IPS-18c (cell line): ENCODE measurements around the gene NUDT5.
"Not testable (repeated sequence)": the region's sequence is repeated elsewhere in the genome, so short reads cannot be mapped to it uniquely, and the experiment has no call there.

Experiments used
- H3K4me3 ChIP-seq: 2 replicates; pipeline ENCODE4 v1.7.0; 2013; ENCODE audit warnings: low read depth, mild to moderate bottlenecking, low read length, moderate library complexity; ENCODE audit not compliant: insufficient read depth
- H3K9me3 ChIP-seq: one replicate; pipeline ENCODE4 v1.6.1; 2013; ENCODE audit warnings: mild to moderate bottlenecking, low read length, moderate library complexity; ENCODE audit not compliant: control insufficient read depth, insufficient read depth

The NUDT5 gene

DNA sequence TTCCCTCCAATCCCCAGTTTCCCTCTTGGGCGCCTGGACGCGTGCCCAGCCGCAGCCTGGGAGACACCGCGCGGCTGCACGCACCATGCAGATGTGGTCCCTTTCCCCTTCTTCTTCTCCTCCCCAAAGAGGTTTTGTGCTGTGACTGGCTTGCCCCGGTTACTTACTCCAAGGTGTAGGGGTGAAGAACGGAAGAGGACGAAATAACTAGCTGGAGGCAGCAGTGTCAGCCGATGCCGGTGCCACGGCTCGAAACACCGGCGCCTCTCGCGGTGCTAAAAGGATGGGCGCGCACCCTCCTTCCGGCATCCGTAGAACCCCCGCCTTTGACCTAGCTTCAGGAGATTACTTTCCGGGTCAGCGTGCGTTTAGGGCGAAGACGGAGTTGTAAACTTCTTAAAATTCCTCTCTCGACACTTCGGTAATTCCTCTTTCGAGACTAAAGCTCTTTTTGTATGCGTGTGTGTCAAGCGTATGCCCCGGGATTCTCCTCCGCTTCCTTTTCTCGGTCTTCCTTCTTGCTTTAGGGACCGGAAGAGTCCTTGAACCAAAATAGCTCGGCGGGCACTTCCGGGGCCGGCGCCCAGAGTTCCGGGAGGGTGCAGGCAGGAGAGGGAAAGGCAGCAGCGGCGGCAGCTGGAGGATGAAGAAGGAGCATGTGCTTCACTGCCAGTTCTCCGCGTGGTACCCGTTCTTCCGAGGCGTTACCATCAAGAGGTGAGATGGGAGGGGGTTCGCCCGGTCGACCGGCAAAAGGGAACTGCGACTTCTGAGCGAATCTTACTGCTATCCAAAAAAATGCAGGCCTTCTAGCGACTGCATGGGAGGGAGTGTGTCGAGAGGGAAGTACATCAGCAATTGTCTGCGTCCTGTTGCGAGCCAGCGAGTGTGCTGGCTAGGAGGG, at the start of gene NUDT5, which contains the start of gene CDC123:
Gene NUDT5, minus strand, starts transcription at position 289 of the 904 bp plus-strand sequence. CDS start 9,600 bp downstream, outside the sequence.
Gene CDC123, plus strand, starts transcription at position 586 of the 904 bp plus-strand sequence. Its CDS starts 58 bp downstream, at position 644.
- Histone ChIP-seq H3K4me3 (peak within 1 kb of the TSS; percentile 99), H3K9me3 (no peaks in the 10 kb centered on the region)

DNA sequence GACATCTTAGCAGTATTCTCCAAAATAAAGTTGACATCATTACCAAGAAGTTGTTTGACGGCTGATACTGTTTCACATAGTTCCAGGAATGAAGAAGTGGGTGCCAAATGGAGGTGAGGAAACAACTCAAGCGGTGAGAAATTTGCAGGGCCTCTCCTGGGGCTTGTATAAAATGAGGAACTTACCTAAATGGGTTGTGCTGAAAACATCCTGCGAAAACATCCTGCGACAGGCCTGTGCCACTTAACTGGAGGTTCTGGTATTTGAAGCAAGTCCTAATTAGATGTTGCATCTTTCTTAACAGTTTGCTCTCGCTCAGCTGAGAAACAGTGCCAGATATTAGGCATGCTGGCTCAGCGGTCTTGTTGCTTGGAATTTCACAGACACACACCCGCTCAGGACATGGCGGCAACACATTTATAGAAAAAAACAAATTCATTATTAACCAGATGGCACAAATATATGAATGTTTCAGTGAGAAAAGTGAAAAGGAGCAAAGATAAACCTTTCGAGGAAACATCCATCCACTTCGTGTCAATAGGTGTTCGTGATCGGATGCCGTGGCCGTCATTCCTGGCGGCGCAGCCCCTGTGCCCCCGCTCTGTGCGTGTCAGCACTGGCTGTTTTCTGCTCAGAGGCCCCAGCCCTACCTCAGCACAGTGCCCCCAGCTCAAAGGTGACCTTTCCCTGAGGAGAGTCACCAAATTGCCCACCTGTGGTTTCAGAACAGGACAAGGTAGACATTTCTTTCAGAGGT, 48.4 kb upstream of the NUDT5 start:
- Histone ChIP-seq H3K9me3 (peaks cover 2% of the 10 kb centered on the region), H3K4me3 (no peak overlapping the region)

DNA sequence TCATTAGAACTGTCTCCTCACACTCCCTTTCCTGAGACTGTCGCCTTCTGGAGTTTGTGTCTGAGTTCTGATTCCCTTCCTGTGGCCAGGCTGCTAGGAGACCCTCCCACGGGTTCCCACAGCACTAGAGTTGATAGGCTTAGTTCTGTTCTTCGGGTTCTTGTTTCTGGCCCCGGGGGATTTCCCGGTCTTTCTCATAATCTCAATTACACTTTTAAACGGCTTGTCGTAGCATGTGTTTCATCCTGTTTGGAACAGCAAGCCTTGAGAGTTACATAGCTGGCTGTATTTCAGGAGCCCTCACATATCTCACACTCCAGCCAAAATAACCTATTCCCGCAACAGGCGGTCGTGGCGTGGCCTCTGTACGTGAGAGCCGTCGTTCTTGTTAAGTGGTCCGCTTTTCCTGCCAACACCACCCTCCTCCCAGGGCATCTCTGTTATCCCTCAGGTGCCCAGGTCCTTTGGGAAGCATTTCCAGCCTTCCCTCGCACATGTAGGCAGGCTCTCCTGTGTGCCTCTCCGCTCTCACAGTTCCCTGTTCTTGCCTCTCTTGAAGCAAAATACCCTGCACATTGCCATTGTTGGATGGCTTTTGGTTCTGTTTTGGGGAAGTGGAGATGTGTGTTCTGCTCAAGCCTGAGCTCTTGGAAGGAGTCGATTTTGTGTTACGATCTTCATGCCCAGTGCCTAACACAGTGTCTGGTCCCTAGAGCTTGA, 46.3 kb upstream of the NUDT5 start:
- no peak overlapping the region for H3K4me3 ChIP-seq
- H3K9me3 ChIP-seq: peaks cover 2% of the 10 kb centered on the region

DNA sequence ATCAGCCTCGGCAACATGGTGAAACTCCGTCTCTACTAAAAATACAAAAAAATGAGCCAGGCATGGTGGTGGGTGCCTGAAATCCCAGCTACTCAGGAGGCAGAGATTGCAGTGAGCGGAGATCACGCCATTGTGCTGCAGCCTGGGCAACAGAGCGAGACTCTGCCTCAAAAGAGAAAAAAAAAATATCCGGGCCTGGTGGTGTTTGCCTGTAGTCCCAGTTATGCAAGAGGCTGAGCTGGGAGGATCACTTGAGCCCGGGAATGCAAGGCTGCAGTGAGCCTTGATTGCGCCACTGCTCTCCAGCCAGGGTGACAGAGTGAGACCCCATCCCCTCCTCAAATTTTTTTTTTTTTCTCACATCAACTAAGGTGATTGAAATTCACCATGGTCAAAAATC, 43.1 kb upstream of the NUDT5 start:
- Histone ChIP-seq H3K9me3 (peaks cover 2% of the 10 kb centered on the region), H3K4me3 (no peak overlapping the region)

DNA sequence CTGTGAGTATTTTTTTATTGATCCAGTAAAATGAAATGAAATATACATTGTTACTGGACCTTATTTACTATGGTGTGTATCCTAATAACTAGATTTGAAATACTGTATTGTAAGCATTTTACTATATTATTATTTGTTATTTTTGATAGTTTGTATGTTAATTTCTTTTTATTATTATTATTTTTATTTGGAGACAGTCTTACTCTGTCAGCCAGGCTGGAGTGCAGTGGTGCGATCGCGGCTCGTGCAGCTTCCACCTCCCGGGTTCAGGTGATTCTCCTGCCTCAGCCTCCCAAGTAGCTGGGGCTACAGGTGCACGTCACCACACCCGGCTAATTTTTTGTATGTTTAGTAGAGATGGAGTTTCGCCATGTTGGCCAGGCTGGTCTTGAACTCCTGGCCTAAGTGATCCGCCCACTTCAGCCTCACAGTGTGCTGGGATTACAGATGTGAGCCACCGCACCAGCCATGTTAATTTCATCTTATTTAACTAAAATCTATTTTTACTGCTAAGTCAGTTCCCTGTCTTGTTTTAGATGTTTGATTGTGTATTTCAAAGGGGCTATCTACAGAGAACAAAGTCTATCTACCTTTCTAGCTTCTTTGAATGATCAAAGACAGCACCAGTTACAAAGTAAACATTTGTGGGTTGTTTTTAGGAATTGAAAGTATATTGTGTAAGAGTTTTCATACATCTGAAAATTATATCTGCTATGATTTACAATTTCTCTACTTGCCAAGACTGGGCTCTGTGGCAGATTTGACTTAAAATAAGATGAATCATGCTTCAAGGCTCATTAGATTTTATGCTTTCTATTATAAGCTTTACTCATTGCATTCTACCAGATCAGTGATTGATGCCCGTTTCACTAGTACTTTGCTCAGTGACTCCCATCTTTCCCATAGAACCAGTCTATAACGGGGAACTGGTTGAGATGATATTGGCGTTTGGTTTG, 41.9 kb upstream of the NUDT5 start:
- H3K4me3 ChIP-seq: no peak overlapping the region
- H3K9me3 ChIP-seq: no peaks in the 10 kb centered on the region

DNA sequence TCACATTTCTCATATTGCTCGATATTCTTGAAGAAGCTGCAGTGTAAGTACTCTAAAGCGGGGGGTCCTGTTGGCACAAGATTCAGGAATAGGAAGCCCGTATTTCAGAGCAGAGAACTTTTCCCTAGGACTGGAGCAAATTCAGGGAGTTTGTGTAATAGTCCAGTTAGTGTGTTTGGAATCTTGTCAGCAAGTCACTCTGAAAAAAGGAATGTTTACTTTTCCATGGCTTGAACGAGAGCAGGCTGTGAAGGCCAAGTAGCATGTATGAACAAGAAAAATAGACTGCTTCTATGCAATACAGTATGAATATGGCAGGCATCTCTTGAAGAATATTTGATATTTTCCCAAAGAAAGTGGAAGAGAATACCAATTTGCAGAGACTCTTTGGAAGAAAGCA, 40.1 kb upstream of the NUDT5 start:
- no peaks in the 10 kb centered on the region for H3K9me3 ChIP-seq
- H3K4me3 ChIP-seq: no peak overlapping the region

DNA sequence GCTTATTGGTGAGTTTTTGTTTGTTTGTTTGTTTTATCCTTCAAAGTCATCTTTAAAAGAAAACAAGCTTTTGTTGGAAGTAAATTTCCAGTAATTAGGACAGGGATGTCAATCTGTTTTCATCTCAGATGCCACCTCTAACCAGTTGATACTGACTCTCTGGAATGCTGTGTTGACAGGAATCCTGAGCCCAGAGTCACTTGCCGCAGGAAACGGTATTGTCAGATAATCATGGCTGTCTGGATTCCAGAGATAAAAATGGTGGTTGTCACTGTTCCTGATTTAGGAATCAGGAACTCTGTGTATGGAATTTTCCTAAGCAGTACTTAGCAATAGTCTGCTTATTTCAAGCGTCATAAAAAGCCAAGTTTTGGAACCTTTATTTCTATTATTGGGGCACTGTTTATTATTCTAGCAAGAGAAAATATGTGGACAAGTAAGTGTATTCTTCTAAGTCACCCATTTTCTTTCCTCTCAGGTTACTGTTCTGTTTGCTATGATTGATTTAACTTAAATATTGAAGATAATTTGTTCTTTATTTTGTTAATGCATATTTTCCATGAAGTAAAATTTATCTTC, 39.5 kb upstream of the NUDT5 start:
- no peaks in the 10 kb centered on the region for H3K9me3 ChIP-seq
- no peak overlapping the region for H3K4me3 ChIP-seq

DNA sequence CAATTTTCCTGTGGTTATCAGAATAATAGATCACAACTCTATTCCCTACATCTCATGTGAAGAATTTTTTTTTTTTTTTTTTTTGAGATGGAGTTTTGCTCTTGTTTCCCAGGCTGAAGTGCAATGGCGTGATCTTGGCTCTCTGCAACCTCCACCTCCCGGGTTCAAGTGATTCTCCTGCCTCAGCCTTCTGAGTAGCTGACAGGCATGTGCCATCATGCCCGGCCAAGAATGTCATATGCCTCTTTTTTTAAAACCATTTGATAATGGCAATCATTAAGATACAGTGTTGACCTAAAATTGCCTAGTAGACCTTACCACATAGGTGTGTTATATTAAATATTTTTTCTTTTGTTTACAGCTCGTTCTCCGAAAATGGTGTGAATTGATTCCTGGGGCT, 39.0 kb upstream of the NUDT5 start:
- H3K9me3 ChIP-seq, H3K4me3 ChIP-seq: not testable (repeated sequence)

DNA sequence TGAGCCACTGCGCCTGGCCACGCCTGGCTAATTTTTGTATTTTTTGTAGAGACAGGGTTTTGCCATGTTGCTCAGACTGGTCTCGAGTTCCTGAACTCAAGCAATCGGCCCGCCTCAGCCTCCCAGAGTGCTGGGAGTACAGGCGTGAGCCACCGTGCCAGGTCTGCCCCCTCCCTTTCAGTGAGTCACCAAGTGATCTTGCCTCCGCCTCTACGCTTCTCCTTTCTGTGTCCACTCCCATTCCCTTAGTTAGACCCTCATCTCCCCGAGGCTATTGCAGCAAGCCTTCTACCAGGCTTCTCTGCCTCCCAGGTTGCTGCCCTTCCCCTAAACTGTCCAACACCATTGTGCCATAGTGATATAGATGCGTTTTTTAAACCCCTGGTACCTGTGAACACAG, 33.2 kb upstream of the NUDT5 start:
- Histone ChIP-seq H3K9me3 (peaks cover 9% of the 10 kb centered on the region), H3K4me3 (no peak overlapping the region)

GRCh38 chr10:12226438-12226837, 30.7 kb upstream of the NUDT5 start:
- H3K4me3 ChIP-seq, H3K9me3 ChIP-seq: not testable (repeated sequence)

- H3K4me3 ChIP-seq: no peak overlapping the region
- peaks cover 9% of the 10 kb centered on the region for H3K9me3 ChIP-seq
These were observed 29.8 kb upstream of the NUDT5 start for GRCh38 chr10:12225444-12225843.

DNA sequence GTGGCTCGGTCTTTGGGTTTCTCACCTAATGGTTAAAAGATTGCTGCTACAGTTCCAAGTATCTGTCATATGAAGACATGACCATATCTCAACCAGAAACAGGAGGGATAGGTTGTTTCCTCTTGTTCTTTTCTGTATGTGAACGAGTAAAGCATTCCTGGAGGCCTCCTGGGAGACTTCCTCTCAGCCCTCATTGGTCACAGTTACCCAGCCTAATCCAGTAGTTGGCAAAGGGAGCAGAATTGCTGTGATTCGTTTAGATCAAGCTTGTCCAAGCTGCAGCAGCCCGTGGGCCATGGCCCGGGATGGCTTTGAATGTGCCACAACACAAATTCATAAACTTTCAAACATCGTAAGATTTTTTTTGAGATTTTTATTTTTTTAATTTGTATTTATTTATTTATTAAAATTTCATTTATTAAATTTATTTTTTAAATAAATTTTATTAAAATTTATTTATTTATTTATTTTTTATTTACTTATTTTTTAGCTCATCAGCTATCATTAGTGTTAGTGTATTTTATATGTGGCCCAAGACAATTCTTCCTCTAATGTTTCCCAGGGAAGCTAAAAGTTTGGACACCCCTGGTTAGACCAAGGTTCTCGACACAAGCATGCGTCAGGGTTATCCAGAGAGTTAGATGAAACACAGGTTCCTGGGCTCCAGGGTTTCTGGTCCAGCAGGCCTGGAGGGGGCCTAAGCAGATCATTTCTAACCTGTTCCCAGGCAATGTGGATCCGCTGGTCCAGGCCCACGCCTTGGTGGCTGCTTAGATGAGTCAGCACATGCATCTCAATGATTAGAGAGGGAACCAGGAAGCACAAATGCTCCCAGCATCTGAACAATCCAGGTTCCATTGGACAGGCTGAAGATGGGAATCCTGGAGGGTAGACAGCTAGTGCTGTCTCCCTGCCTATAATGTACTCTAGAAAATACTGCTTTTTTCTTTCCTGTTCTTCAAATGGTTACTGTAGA, 25.9 kb upstream of the NUDT5 start:
- H3K4me3 ChIP-seq: no peak overlapping the region

DNA sequence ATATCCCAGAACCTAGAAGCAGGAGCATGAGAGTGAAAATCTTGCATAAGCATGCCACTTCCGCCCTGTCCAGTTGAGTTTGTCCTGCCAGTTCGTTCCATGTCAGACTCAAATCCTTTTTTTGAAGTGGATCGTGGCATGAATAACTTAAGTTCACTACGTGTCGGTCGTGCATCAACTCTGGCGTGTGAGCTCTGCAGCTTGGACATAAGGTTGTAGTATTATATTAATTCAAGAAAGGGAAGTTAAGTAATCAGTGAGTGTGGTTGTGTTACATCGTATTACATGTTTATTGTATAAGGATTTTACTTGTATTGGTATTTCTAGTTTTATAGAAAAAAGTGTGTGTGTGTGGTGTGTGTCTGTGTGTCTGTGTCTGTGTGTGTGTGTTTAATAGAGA, 23.3 kb upstream of the NUDT5 start:
- Histone ChIP-seq H3K4me3 (no peak overlapping the region), H3K9me3 (no peaks in the 10 kb centered on the region)

More for the DNA sequence above, 25.9 kb upstream of the NUDT5 start:
- H3K9me3 ChIP-seq: peaks cover 4% of the 10 kb centered on the region

DNA sequence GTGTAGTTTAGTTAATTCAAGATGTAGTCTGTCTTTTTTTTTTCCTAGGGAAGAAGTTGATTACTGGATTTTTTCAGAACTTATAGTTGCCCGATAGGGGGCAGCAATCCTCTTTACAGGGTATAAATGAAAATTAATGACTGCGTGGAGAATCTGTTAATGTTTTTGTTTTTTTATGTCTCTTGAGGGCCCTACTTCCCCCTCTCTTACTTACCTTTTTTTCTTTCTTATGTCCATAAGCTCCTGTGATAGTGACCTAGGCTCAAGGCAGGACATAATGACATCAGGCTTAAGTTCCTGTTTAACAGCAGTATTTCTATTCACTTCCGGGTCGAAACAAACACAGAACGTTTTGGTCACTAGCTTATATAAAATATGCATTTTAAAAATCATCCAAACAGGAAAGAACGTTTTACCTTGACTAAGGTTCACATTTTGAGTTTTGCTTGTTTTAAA, 19.1 kb upstream of the NUDT5 start:
- Histone ChIP-seq H3K9me3 (no peaks in the 10 kb centered on the region), H3K4me3 (no peak overlapping the region)

DNA sequence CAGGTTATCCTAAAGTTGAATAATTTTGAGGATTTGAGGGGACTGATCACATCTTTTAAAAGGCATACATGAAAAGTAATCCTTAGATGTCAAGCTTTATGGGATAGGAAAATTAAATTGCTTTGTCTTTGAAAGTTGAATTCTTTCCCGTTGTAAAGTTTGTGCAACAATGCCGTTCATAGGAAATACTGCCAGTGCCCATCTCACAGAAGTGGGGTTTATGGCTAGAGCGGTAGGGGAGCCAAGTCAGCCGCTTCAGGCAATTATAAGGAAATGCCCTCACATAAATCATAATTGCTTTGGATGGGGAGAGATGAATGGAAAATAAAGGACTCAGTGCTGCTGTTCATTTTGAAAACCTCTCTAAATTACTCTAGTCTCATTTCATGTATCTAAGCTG, 18.4 kb upstream of the NUDT5 start:
- Histone ChIP-seq H3K9me3 (no peaks in the 10 kb centered on the region), H3K4me3 (no peak overlapping the region)
